ENCODE measurements around the gene ZNF638.

The ZNF638 gene

GRCh38 chr2:71474744-71475397, 143.3 kb downstream of the ZNF638 start:
- no peak for DNase-seq

GRCh38 chr2:71476495-71476894, 144.9 kb downstream of the ZNF638 start:
- DNase-seq, result no peak

GRCh38 chr2:71477231-71477691, 145.7 kb downstream of the ZNF638 start:
- DNase-seq, result no peak

- no peak for DNase-seq
Observed at GRCh38 chr2:71478806-71479205, 147.2 kb downstream of the ZNF638 start.

- DNase-seq, result no peak
Observed at GRCh38 chr2:71479261-71479660, 147.7 kb downstream of the ZNF638 start.

- DNase-seq, result no peak
Observed at GRCh38 chr2:71481111-71481510, 149.5 kb downstream of the ZNF638 start.

- DNase-seq, result no peak
Observed at GRCh38 chr2:71482055-71482454, 150.5 kb downstream of the ZNF638 start.

GRCh38 chr2:71483246-71483645, 151.7 kb downstream of the ZNF638 start:
- DNase-seq, result no peak

- no peak for DNase-seq
Observed at GRCh38 chr2:71484354-71484753, 152.8 kb downstream of the ZNF638 start.

Data from effector CD8-positive, alpha-beta T cell (primary cell).